IgD-negative memory B cell (primary cell): Measurements from ENCODE around the gene LRRC7. TPM values are rescaled to one million over a fixed set of nuclear protein-coding genes. Genes with fewer than 3 reads are reported as not detected.
"Not testable (repeated sequence)": the region's sequence is repeated elsewhere in the genome, so short reads cannot be mapped to it uniquely, and the experiment has no call there.

Source experiments
- H3K27ac Mint-ChIP-seq, 3 donors: one replicate each; pipeline ENCODE4 v1.8.0; 2020 to 2022; ENCODE audit warnings: mild to moderate bottlenecking in 3 of 3, mixed read lengths in 3 of 3, moderate library complexity in 1 of 3
- H3K27me3 Mint-ChIP-seq: one replicate; pipeline ENCODE4 v1.8.0; 2021; ENCODE audit warnings: mixed read lengths
- H3K36me3 Mint-ChIP-seq: one replicate; pipeline ENCODE4 v1.8.0; 2020; ENCODE audit warnings: mild to moderate bottlenecking, mixed read lengths
- H3K4me1 Mint-ChIP-seq, 3 donors: one replicate each; pipeline ENCODE4 v1.8.0; 2020 to 2022; ENCODE audit warnings: mixed read lengths in 3 of 3, mild to moderate bottlenecking in 1 of 3
- H3K4me3 Mint-ChIP-seq, 4 donors: one replicate each; pipeline ENCODE4 v1.8.0; 2020 to 2022; ENCODE audit warnings: mild to moderate bottlenecking in 4 of 4, mixed read lengths in 4 of 4, moderate library complexity in 3 of 4
- H3K9me3 Mint-ChIP-seq, 3 donors: one replicate each; pipeline ENCODE4 v1.8.0; 2020 to 2021; ENCODE audit warnings: mixed read lengths in 3 of 3, mild to moderate bottlenecking in 1 of 3
- polyA plus RNA-seq: library from polyadenylated mRNA; unstranded; fragments of 300-500 nt; fragmentation: Illumina TruSeq; gene quantifications from one replicate; pipeline ENCODE4 v1.2.3, GENCODE V29; 2021

Gene LRRC7
- polyA plus RNA-seq, 1 donor from 2014 or later, result not detected

DNA sequence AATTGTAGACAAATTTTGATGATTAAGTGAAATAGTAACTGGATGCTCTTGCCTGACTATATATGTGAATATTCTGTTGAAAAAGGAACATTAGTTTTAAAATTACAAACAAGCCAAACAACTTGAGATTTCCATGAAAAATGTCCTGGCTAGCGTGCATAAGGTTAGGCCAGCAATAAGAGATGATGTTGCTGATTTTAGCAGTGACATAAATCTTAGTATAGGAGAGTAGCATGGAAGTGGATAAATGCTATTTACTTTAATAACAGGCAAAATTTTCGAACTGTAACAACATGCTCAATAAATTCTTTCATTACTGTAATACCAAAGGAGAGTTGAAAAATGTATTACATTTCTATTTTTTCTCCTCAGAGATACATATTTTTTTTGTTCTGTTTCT is 266.6 kb downstream of the LRRC7 start:
- Mint-ChIP-seq H3K36me3 (no peaks in the 10 kb centered on the region), H3K27me3 (no peaks in the 10 kb centered on the region), H3K4me3 (no peak overlapping the region), H3K9me3 (peaks cover 0 to 3% (median 0%) of the 10 kb centered on the region in 3 donors), H3K4me1 (no peaks in the 10 kb centered on the region), H3K27ac (no peak overlapping the region)

DNA sequence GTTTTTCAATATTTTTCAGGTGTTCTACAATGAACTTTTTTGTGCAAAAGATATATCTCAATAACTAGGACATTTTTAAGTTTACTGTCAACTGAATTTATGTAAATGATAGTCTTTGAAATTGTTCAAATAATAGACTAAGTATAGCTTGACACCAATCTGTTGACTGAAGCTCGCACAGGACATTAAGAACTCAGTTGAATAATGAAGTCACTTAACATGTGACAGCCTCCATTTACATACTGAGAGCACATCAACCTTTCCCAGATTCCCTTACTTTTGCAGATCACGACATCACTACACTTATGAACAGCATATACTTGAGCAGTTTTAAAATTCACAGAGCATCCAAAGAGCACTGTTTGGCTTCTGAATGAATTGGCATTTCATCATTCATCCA is 268.2 kb downstream of the LRRC7 start:
- Mint-ChIP-seq H3K27me3 (no peaks in the 10 kb centered on the region), H3K4me3 (no peak overlapping the region), H3K27ac (no peak overlapping the region), H3K36me3 (no peaks in the 10 kb centered on the region), H3K9me3 (peaks cover 0 to 3% (median 0%) of the 10 kb centered on the region in 3 donors), H3K4me1 (no peaks in the 10 kb centered on the region)

DNA sequence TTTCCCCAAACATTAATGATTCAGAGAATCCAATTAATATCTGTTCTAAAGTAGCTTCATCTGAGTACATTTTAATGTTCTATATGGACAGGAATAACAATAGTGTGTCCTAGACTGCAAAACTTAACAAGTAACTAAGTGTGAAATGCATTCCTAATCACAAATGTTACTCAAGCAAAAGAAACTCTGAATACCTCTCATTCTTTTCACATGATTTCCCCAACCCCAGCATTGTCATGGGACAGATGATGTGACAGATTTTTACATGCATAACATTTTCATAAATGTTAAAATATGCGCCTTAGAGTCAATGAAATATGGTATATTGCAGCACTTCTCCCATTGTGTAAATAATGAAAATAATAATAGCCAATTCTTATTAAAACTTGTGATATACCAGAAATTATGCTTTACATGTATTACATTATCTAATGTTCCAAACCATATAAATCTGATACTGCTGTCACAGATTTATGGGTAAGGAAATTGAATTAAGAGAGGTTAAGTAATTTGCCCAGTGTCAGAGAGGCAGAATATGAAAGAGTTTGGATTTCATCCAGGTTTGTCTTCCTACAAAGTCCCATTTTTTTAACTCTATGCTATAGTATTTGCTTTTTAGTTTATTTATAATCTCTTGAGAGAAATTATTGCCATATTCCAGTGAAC is 269.4 kb downstream of the LRRC7 start:
- H3K4me3 Mint-ChIP-seq, result no peak overlapping the region
- peaks cover 0 to 1% (median 0%) of the 10 kb centered on the region in 3 donors for H3K9me3 Mint-ChIP-seq
- H3K36me3 Mint-ChIP-seq, result no peaks in the 10 kb centered on the region
- no peaks in the 10 kb centered on the region for H3K4me1 Mint-ChIP-seq
- H3K27ac Mint-ChIP-seq, result no peak overlapping the region
- H3K27me3 Mint-ChIP-seq, result no peaks in the 10 kb centered on the region

DNA sequence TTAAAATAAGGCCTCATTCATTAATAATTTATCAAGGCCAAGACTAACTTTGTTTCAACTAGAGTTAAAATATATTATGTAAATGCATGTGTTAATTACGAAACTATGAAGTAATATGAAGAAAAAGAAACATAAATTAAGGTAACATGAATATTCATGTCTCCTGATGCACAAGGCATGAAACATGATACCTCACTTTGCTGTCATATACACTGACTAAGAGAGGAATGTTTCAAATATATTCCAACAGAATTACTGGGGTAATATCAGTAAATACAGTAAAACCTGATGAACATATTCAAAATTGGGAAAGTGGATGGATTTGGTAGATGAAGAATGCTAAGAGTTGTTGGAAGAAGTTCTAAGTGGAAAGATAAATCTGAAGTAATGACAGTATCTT is 274.6 kb downstream of the LRRC7 start:
- H3K4me1 Mint-ChIP-seq, result no peaks in the 10 kb centered on the region
- no peaks in the 10 kb centered on the region for H3K36me3 Mint-ChIP-seq
- H3K27me3 Mint-ChIP-seq, result no peaks in the 10 kb centered on the region
- peaks cover 0 to 9% (median 0%) of the 10 kb centered on the region in 3 donors for H3K9me3 Mint-ChIP-seq
- no peak overlapping the region for H3K27ac Mint-ChIP-seq
- H3K4me3 Mint-ChIP-seq, result no peak overlapping the region

- no peaks in the 10 kb centered on the region for H3K27me3 Mint-ChIP-seq
- no peaks in the 10 kb centered on the region for H3K36me3 Mint-ChIP-seq
- no peak overlapping the region for H3K27ac Mint-ChIP-seq
- peaks cover 0 to 9% (median 0%) of the 10 kb centered on the region in 3 donors for H3K9me3 Mint-ChIP-seq
- no peak overlapping the region for H3K4me3 Mint-ChIP-seq
- no peaks in the 10 kb centered on the region for H3K4me1 Mint-ChIP-seq
Measured at GRCh38 chr1:69845655-69846054, 277.9 kb downstream of the LRRC7 start.

DNA sequence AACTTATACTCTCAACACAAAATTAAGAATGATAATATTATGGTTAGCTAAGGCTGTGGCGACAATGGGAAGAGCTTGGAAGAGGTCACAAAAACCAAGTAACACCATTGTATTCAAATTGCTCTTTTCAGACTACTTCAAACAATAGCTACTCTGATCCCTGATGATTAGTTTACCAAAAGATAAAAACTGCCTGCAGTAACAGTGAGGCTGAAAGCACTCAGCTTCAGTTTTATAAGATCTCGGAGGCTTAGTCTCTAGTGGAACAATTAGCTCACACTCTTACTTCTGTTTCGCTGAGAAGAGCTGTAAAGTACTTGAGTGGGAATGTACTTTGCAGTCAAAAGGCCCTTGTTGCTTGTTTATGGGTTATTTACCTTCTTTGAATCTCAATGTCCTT is 278.5 kb downstream of the LRRC7 start:
- no peak overlapping the region for H3K27ac Mint-ChIP-seq
- no peaks in the 10 kb centered on the region for H3K4me1 Mint-ChIP-seq
- no peaks in the 10 kb centered on the region for H3K36me3 Mint-ChIP-seq
- peaks cover 0 to 9% (median 0%) of the 10 kb centered on the region in 3 donors for H3K9me3 Mint-ChIP-seq
- H3K4me3 Mint-ChIP-seq, result no peak overlapping the region
- no peaks in the 10 kb centered on the region for H3K27me3 Mint-ChIP-seq

DNA sequence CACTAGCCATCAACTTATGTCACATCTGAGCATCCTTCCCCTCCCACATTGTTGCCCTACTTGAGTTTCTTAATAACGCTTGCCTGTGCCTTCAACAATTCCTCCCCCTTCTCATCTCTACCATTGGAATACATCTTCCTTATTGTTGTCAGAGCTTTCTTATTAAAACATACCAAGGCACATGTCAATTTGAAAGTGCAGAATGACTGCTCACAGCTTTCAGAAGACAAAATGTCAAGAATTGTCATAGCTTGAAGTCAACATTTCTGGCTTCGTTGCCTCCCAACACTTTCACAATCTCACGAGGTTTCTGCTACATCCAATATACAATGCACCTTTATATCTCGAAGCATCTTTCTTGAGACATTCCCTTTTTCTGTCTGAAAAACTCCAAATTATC is 279.9 kb downstream of the LRRC7 start:
- H3K9me3 Mint-ChIP-seq, result peaks cover 0 to 9% (median 0%) of the 10 kb centered on the region in 3 donors
- H3K4me3 Mint-ChIP-seq, result no peak overlapping the region
- no peak overlapping the region for H3K27ac Mint-ChIP-seq
- H3K36me3 Mint-ChIP-seq, result no peaks in the 10 kb centered on the region
- no peaks in the 10 kb centered on the region for H3K4me1 Mint-ChIP-seq
- H3K27me3 Mint-ChIP-seq, result no peaks in the 10 kb centered on the region

DNA sequence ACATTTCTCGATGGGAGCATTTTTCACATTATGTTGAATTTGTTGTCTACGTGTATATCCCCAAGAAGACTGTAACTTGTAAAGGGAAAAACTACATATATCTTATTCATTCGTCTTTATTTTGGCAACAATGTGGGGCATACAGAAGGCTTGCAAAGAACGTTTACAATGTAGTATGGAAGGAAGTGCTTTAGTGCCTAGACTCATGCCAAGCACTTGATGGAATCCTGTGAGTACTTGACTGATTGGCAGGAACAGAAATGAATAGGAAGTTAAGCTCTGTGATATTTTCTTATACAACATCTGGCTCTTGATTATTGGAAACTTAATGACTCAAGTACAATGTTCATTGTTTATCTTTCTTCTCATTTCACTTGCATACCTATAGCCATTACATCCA is 284.4 kb downstream of the LRRC7 start:
- Mint-ChIP-seq H3K27me3 (no peaks in the 10 kb centered on the region), H3K36me3 (no peaks in the 10 kb centered on the region), H3K9me3 (no peaks in the 10 kb centered on the region), H3K4me1 (no peaks in the 10 kb centered on the region), H3K27ac (no peak overlapping the region), H3K4me3 (no peak overlapping the region)

- Mint-ChIP-seq H3K9me3 (no peaks in the 10 kb centered on the region), H3K36me3 (no peaks in the 10 kb centered on the region), H3K4me3 (no peak overlapping the region), H3K27me3 (no peaks in the 10 kb centered on the region), H3K4me1 (no peaks in the 10 kb centered on the region), H3K27ac (no peak overlapping the region)
Measured at GRCh38 chr1:69852706-69853105, 285.0 kb downstream of the LRRC7 start.

DNA sequence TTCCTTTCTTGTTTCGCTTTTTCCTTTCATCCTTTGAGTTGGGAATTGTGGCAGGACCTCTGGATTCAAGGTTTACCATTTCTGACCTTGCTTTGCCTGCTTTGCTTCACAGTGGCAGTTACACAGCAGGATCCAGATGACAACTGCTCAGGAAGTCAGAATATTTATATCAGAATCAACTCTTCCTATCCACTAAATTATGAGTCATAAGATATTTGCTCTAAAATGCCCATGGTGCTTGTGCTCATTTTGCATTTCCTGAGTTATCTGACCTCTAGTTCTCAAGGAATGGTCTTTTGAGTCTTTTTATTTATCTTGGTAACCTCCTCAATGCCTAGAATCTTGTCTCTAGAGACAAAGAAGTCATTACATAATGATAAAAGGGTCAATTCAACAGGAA is 290.8 kb downstream of the LRRC7 start:
- Mint-ChIP-seq H3K27me3 (no peaks in the 10 kb centered on the region), H3K4me1 (no peaks in the 10 kb centered on the region), H3K4me3 (no peak overlapping the region), H3K36me3 (no peaks in the 10 kb centered on the region), H3K27ac (no peak overlapping the region), H3K9me3 (peaks cover 0 to 9% (median 0%) of the 10 kb centered on the region in 3 donors)

GRCh38 chr1:69861641-69862040 is 293.9 kb downstream of the LRRC7 start:
- Mint-ChIP-seq H3K9me3 (peaks cover 0 to 12% (median 0%) of the 10 kb centered on the region in 3 donors), H3K27me3 (no peaks in the 10 kb centered on the region), H3K4me1 (no peaks in the 10 kb centered on the region), H3K36me3 (no peaks in the 10 kb centered on the region), H3K27ac (no peak overlapping the region), H3K4me3 (no peak overlapping the region)

GRCh38 chr1:69862906-69863305 is 295.2 kb downstream of the LRRC7 start:
- Mint-ChIP-seq H3K27ac (no peak overlapping the region), H3K27me3 (no peaks in the 10 kb centered on the region), H3K4me1 (no peaks in the 10 kb centered on the region), H3K9me3 (peaks cover 0 to 12% (median 0%) of the 10 kb centered on the region in 3 donors), H3K4me3 (no peak overlapping the region), H3K36me3 (no peaks in the 10 kb centered on the region)

DNA sequence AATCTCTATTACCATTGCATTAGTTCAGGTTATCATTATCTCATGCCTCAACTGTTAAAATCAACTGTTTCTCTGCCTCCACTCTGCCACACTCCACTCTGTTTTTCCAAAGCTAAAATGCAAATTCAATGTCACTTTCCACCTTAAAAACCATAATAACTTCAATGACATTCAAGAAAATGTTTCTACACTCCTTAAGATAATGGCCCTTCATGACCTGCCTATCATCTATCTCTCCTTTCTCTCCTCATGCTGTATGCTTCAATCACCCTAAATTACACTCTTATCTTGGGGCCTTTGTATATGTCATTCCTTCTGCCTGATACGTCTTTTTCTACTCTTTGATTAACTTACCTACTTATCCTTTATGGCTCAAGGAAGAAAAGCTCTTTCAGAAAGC is 296.0 kb downstream of the LRRC7 start:
- H3K27me3 Mint-ChIP-seq, result no peaks in the 10 kb centered on the region
- H3K27ac Mint-ChIP-seq, result no peak overlapping the region
- no peaks in the 10 kb centered on the region for H3K4me1 Mint-ChIP-seq
- peaks cover 0 to 11% (median 2%) of the 10 kb centered on the region in 3 donors for H3K9me3 Mint-ChIP-seq
- H3K4me3 Mint-ChIP-seq, result no peak overlapping the region
- H3K36me3 Mint-ChIP-seq, result no peaks in the 10 kb centered on the region

- H3K27me3 Mint-ChIP-seq, result no peaks in the 10 kb centered on the region
- no peak overlapping the region for H3K27ac Mint-ChIP-seq
- peaks cover 0 to 4% (median 4%) of the 10 kb centered on the region in 3 donors for H3K9me3 Mint-ChIP-seq
- H3K4me1 Mint-ChIP-seq, result no peaks in the 10 kb centered on the region
- H3K4me3 Mint-ChIP-seq, result no peak overlapping the region
- no peaks in the 10 kb centered on the region for H3K36me3 Mint-ChIP-seq
Measured at GRCh38 chr1:69871412-69871811, 303.7 kb downstream of the LRRC7 start.

DNA sequence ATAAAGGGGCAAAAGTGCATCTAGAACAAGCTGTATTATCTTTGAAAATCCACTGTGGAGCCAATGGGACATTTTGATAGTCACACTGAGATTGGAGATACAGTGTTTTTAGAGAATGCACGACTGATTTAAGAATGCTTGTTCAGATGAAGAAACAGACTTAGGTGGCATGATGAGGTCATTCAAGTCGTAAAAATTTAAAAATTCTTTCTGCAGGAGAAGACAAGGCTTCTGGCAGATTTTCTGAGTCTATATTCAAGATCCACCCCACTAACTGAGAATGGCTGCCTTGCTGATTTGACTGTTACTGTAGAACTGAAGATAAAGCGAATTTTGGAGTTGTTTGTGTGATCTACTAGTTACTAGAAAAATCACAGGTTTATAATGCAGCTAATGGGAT is 310.6 kb downstream of the LRRC7 start:
- H3K4me1 Mint-ChIP-seq, result no peaks in the 10 kb centered on the region
- peaks cover 0 to 4% (median 3%) of the 10 kb centered on the region in 3 donors for H3K9me3 Mint-ChIP-seq
- no peak overlapping the region for H3K4me3 Mint-ChIP-seq
- no peaks in the 10 kb centered on the region for H3K27me3 Mint-ChIP-seq
- no peaks in the 10 kb centered on the region for H3K36me3 Mint-ChIP-seq
- no peak overlapping the region for H3K27ac Mint-ChIP-seq

DNA sequence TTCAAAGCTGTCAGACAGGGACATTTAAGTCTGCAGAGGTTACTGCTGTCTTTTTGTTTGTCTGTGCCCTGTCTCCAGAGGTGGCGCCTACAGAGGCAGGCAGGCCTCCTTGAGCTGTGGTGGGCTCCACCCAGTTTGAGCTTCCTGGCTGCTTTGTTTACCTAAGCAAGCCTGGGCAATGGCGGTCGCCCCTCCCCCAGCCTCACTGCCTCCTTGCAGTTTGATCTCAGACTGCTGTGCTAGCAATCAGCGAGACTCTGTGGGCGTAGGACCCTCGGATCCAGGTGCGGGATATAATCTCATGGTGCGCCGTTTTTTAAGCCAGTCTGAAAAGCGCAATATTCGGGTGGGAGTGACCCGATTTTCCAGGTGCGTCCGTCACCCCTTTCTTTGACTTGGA is 320.3 kb downstream of the LRRC7 start:
- H3K27ac Mint-ChIP-seq, H3K4me1 Mint-ChIP-seq, H3K36me3 Mint-ChIP-seq, H3K27me3 Mint-ChIP-seq, H3K4me3 Mint-ChIP-seq: not testable (repeated sequence)
- peaks cover 8 to 18% (median 8%) of the 10 kb centered on the region in 3 donors for H3K9me3 Mint-ChIP-seq
